Glomerular visceral epithelial cell (primary cell): ENCODE data around the gene SETBP1.

Source experiments
- DNase-seq: peaks from one replicate; pipeline ENCODE4 v3.0.0-alpha.2; 2016; ENCODE audit errors: extremely low spot score

SETBP1 gene

GRCh38 chr18:44967599-44967998 is 286.9 kb downstream of the SETBP1 start:
- no peak for DNase-seq

GRCh38 chr18:44968336-44968735 is 287.6 kb downstream of the SETBP1 start:
- no peak for DNase-seq

GRCh38 chr18:44969214-44969795 is 288.6 kb downstream of the SETBP1 start:
- no peak for DNase-seq

- DNase-seq: peak; percentile 1
Measured at GRCh38 chr18:44973282-44973681, 292.6 kb downstream of the SETBP1 start.

- DNase-seq: no peak
Measured at GRCh38 chr18:44974174-44974573, 293.5 kb downstream of the SETBP1 start.

- no peak for DNase-seq
Measured at GRCh38 chr18:44977856-44978255, 297.2 kb downstream of the SETBP1 start.

GRCh38 chr18:44979748-44980147 is 299.1 kb downstream of the SETBP1 start:
- no peak for DNase-seq

GRCh38 chr18:44981121-44981520 is 300.4 kb downstream of the SETBP1 start:
- no peak for DNase-seq

- no peak for DNase-seq
Measured at GRCh38 chr18:44986933-44987332, 306.2 kb downstream of the SETBP1 start.

GRCh38 chr18:44987371-44987770 is 306.7 kb downstream of the SETBP1 start:
- no peak for DNase-seq

- no peak for DNase-seq
Measured at GRCh38 chr18:44988821-44989587, 308.3 kb downstream of the SETBP1 start.

GRCh38 chr18:44996261-44996660 is 315.6 kb downstream of the SETBP1 start:
- DNase-seq: no peak

GRCh38 chr18:44997174-44997573 is 316.5 kb downstream of the SETBP1 start:
- no peak for DNase-seq

- no peak for DNase-seq
Measured at GRCh38 chr18:44998360-44998759, 317.7 kb downstream of the SETBP1 start.

GRCh38 chr18:45004546-45005080 is 323.9 kb downstream of the SETBP1 start:
- no peak for DNase-seq

GRCh38 chr18:45006934-45007333 is 326.2 kb downstream of the SETBP1 start:
- DNase-seq: no peak

- no peak for DNase-seq
Measured at GRCh38 chr18:45007531-45007930, 326.8 kb downstream of the SETBP1 start.

- DNase-seq: no peak
Measured at GRCh38 chr18:45008694-45009413, 328.2 kb downstream of the SETBP1 start.

GRCh38 chr18:45009756-45010155 is 329.1 kb downstream of the SETBP1 start:
- DNase-seq: no peak

- DNase-seq: no peak
Measured at GRCh38 chr18:45012286-45012685, 331.6 kb downstream of the SETBP1 start.

GRCh38 chr18:45014047-45014501 is 333.4 kb downstream of the SETBP1 start:
- DNase-seq: peak; percentile 69

GRCh38 chr18:45015788-45016128 is 335.1 kb downstream of the SETBP1 start:
- no peak for DNase-seq

GRCh38 chr18:45019469-45019868 is 338.8 kb downstream of the SETBP1 start:
- no peak for DNase-seq
